Endothelial cell of umbilical vein (primary cell): Measurements from ENCODE around the gene CCSER1. TPM values are rescaled to one million over a fixed set of nuclear protein-coding genes. Genes with fewer than 3 reads are reported as not detected.

Experiments used
- BruUV-seq: library from RNA; stranded (reverse); fragments of 400-500 nt; replicated peaks from 2 replicates; lab custom pipeline; 2021; lab: Mats Ljungman, UMichigan
- CTCF ChIA-PET: fragments of 300-600, 350-600 bp; sonication (Branson Sonifier 250); formaldehyde crosslinking; loops from one replicate; lab custom pipeline; 2021; ENCODE audit warnings: antibody characterized with exemption, inconsistent platforms; lab: Charles Lee
- POLR2A ChIA-PET: fragments of 300-600, 350-600 bp; sonication (Branson Sonifier 250); formaldehyde crosslinking; loops from one replicate; lab custom pipeline; 2021; ENCODE audit warnings: antibody characterized with exemption, inconsistent platforms; lab: Charles Lee
- DNase-seq: peaks from one replicate; pipeline ENCODE4 v3.0.0-alpha.2; 2011; ENCODE audit warnings: low read depth, low spot score
- FAIRE-seq: peaks from 2 replicates; lab custom pipeline; 2011; peaks lifted over from hg19 to GRCh38; lab: Jason Lieb, UNC
- H2AFZ ChIP-seq: 2 replicates; pipeline ENCODE4 v1.6.0; 2012; ENCODE audit warnings: low read depth, low read length, control low read depth, inconsistent platforms
- H3K27ac ChIP-seq: 2 replicates; pipeline ENCODE4 v1.5.1; 2011; ENCODE audit warnings: low read depth, mild to moderate bottlenecking, control low read depth, low read length, moderate library complexity; ENCODE audit not compliant: insufficient read depth
- H3K27me3 ChIP-seq, 2 experiments: 2 replicates each; pipeline versions ENCODE4 v1.6.0 to v1.6.1; 2011; ENCODE audit warnings: low read length in 2 of 2, mixed read lengths in 1 of 2; ENCODE audit not compliant: control insufficient read depth in 2 of 2, insufficient read depth in 2 of 2
- H3K36me3 ChIP-seq, 2 experiments: 2 replicates in 1 of 2; 3 replicates in 1 of 2; pipeline ENCODE4 v1.5.1; 2011; ENCODE audit warnings: low read length in 2 of 2, mild to moderate bottlenecking in 1 of 2, moderate library complexity in 1 of 2; ENCODE audit not compliant: control insufficient read depth in 2 of 2, insufficient read depth in 2 of 2; ENCODE audit errors: extremely low read depth in 1 of 2
- H3K4me1 ChIP-seq: 3 replicates; pipeline ENCODE4 v1.5.1; 2011; ENCODE audit warnings: mild to moderate bottlenecking, low read length; ENCODE audit not compliant: control insufficient read depth, insufficient read depth; ENCODE audit errors: extremely low read depth
- H3K4me2 ChIP-seq: 2 replicates; pipeline ENCODE4 v1.6.1; 2011; ENCODE audit warnings: low read length, control low read depth, mixed read lengths; ENCODE audit not compliant: insufficient read depth
- H3K4me3 ChIP-seq, 3 experiments: fragments of 200-600 bp in 1 of 3; sonication (generic), shearing (Covaris generic) in 1 of 3; replicated peaks in 1 of 3; 2 replicates each; pipeline ENCODE4 v1.5.1; 2011 to 2016; ENCODE audit warnings: control low read depth in 3 of 3, low read length in 3 of 3, mild to moderate bottlenecking in 2 of 3, inconsistent platforms in 1 of 3, low read depth in 1 of 3, moderate library complexity in 1 of 3; ENCODE audit not compliant: insufficient read depth in 1 of 3
- H3K79me2 ChIP-seq: 2 replicates; pipeline ENCODE4 v1.6.0; 2012; ENCODE audit warnings: low read length, inconsistent platforms; ENCODE audit not compliant: control insufficient read depth, insufficient read depth
- H3K9ac ChIP-seq: replicated peaks from 2 replicates; pipeline ENCODE3; 2011; ENCODE audit warnings: low read length, control low read depth; ENCODE audit not compliant: insufficient read depth; ENCODE audit errors: extremely low read depth
- H3K9me1 ChIP-seq: replicated peaks from 3 replicates; pipeline ENCODE4 v1.6.0; 2011; ENCODE audit warnings: mild to moderate bottlenecking, low read length; ENCODE audit not compliant: control insufficient read depth, insufficient read depth; ENCODE audit errors: extremely low read depth
- H3K9me3 ChIP-seq: replicated peaks from 2 replicates; pipeline ENCODE4 v1.5.1; 2012; ENCODE audit warnings: low read length, inconsistent platforms; ENCODE audit not compliant: control insufficient read depth, insufficient read depth
- H4K20me1 ChIP-seq: replicated peaks from 2 replicates; pipeline ENCODE3; 2011; ENCODE audit warnings: mild to moderate bottlenecking, low read length; ENCODE audit not compliant: control insufficient read depth, insufficient read depth; ENCODE audit errors: extremely low read depth
- EZH2 ChIP-seq: IDR thresholded peaks from 2 replicates; pipeline ENCODE4 v1.6.1; 2012; ENCODE audit warnings: borderline replicate concordance, low read depth, mild to moderate bottlenecking, moderate library complexity, low read length, inconsistent platforms; ENCODE audit not compliant: severe bottlenecking
- FOS ChIP-seq: IDR thresholded peaks from 2 replicates; pipeline ENCODE4 v1.6.1; 2011; ENCODE audit warnings: mild to moderate bottlenecking, low read length, moderate library complexity, borderline replicate concordance; ENCODE audit not compliant: insufficient read depth
- GATA2 ChIP-seq: IDR thresholded peaks from 2 replicates; pipeline ENCODE4 v1.7.0; 2011; ENCODE audit warnings: low read depth, mild to moderate bottlenecking, moderate library complexity, mixed read lengths, low read length; ENCODE audit not compliant: insufficient read length, insufficient read depth
- JUN ChIP-seq: IDR thresholded peaks from 2 replicates; pipeline ENCODE4 v1.6.1; 2011; ENCODE audit warnings: borderline replicate concordance, low read depth; ENCODE audit not compliant: insufficient read length, insufficient read depth
- MYC ChIP-seq: IDR thresholded peaks from one replicate; pipeline ENCODE4 v1.6.1; 2011; ENCODE audit warnings: mild to moderate bottlenecking, low read depth, low read length
- POLR2A ChIP-seq: IDR thresholded peaks from 2 replicates; pipeline ENCODE4 v1.6.1; 2012; ENCODE audit warnings: low read depth, mild to moderate bottlenecking, control low read depth, low read length
- POLR2AphosphoS5 ChIP-seq: IDR thresholded peaks from 2 replicates; pipeline ENCODE4 v1.6.1; 2012; ENCODE audit warnings: low read depth, mild to moderate bottlenecking, control low read depth, low read length, moderate library complexity; ENCODE audit not compliant: insufficient read depth
- dilution Hi-C: fragments of 300-500 bp; cut with MboI; formaldehyde crosslinking; loops from one replicate; pipeline ENCODE4 v1.15.0; 2019; ENCODE audit warnings: low sequenced_read_pairs; ENCODE audit not compliant: extremely low pct_ligation_motif_present
- intact Hi-C: fragments of 100-400 bp; cut with micrococcal nuclease; formaldehyde crosslinking; loops from one replicate; pipeline ENCODE4 v1.10.0; 2022
- polyA plus RNA-seq, 4 experiments: library from polyadenylated mRNA; depleted of rRNA in 3 of 4; stranded (reverse) in 3 of 4; unstranded in 1 of 4; fragments of >200 nt; gene quantifications; 2 replicates each; pipeline versions ENCODE4 v1.2.1 to v1.2.3, GENCODE V29; 2011 to 2012; ENCODE audit warnings: missing spikeins in 1 of 4
- total RNA-seq: library from RNA; stranded (reverse); gene quantifications from 2 replicates; pipeline ENCODE4 v1.2.3, GENCODE V29; 2021
- TF ChIP-seq, protein P1 (sequence below): IDR thresholded peaks from 2 replicates; pipeline ENCODE4 v1.6.1; 2011; ENCODE audit not compliant: insufficient read depth, insufficient read length
- TF ChIP-seq, protein P2 (sequence below), 2 donors: IDR thresholded peaks; 1 replicate in 1 of 2; 2 replicates in 1 of 2; pipeline ENCODE4 v1.5.1; 2011; ENCODE audit warnings: low read length in 2 of 2, mild to moderate bottlenecking in 2 of 2, moderate library complexity in 2 of 2, control low read depth in 1 of 2, inconsistent platforms in 1 of 2, low read depth in 1 of 2; ENCODE audit not compliant: insufficient read depth in 1 of 2; ENCODE audit errors: extremely low read depth in 1 of 2

CCSER1 gene
- total and polyA plus RNA-seq, 2 donors (not counting 3 experiments of a cell fraction or from before 2014, with no cell fraction given): 0.11 to 1.8 TPM

DNA sequence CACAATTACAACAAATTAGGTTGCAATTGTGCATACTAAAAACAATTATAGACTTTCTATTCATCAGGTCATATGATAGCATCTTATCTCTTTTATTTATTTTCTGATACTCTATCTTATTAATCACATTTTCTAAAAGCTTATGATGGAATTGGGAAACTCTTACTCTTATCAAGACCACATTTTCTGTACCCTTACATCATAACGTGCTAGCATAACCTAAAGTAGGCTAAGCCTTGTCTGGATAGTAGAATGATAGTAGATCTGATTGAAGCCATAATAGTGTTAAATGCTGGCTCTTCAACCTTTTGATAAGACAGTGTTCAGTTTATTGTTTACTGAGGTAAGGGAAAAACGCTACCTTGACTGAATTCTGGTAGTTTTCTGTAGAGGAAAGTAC is 294.0 kb downstream of the CCSER1 start:
- BruUV-seq: no TSS peak
- POLR2A ChIA-PET: no interaction called here
- Histone ChIP-seq H3K79me2 (no peaks in the 10 kb centered on the region), H3K4me2 (no peak overlapping the region), H3K4me3 (no peak overlapping the region), H3K27ac (no peak overlapping the region), H3K9me1 (no peaks in the 10 kb centered on the region), H3K4me1 (no peaks in the 10 kb centered on the region), H2AFZ (no peak overlapping the region), H3K36me3 (no peaks in the 10 kb centered on the region), H3K9me3 (no peaks in the 10 kb centered on the region), H3K9ac (no peak overlapping the region), H3K27me3 (no peaks in the 10 kb centered on the region), H4K20me1 (no peaks in the 10 kb centered on the region)
- CTCF ChIA-PET: interaction anchor here (2.8 to 3.9 kb wide), 4 partner anchors 671 to 1965 kb away, joined by 21 to 77 read pairs (median 58); no protein-coding TSS in a partner anchor
- FAIRE-seq (no peak), DNase-seq (no peak)
- TF ChIP-seq FOS (no peak), POLR2AphosphoS5 (no peak), EZH2 (no peak), MYC (no peak), POLR2A (no peak), JUN (no peak), GATA2 (no peak)
- TF ChIP-seq, protein P1, sequence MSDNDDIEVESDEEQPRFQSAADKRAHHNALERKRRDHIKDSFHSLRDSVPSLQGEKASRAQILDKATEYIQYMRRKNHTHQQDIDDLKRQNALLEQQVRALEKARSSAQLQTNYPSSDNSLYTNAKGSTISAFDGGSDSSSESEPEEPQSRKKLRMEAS: no peak
- TF ChIP-seq, protein P2, sequence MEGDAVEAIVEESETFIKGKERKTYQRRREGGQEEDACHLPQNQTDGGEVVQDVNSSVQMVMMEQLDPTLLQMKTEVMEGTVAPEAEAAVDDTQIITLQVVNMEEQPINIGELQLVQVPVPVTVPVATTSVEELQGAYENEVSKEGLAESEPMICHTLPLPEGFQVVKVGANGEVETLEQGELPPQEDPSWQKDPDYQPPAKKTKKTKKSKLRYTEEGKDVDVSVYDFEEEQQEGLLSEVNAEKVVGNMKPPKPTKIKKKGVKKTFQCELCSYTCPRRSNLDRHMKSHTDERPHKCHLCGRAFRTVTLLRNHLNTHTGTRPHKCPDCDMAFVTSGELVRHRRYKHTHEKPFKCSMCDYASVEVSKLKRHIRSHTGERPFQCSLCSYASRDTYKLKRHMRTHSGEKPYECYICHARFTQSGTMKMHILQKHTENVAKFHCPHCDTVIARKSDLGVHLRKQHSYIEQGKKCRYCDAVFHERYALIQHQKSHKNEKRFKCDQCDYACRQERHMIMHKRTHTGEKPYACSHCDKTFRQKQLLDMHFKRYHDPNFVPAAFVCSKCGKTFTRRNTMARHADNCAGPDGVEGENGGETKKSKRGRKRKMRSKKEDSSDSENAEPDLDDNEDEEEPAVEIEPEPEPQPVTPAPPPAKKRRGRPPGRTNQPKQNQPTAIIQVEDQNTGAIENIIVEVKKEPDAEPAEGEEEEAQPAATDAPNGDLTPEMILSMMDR (IDR thresholded peaks at IDR 0.05; ENCODE audit: extremely low read depth in 1 of 2, insufficient read depth in 1 of 2, low read depth in 1 of 2, low read length in 2 of 2): no peak
- intact Hi-C loops: no loop called here
- dilution Hi-C loops: no loop called here
